Measurements from ENCODE around the gene GLRX2.
"Not testable (repeated sequence)": the region's sequence is repeated elsewhere in the genome, so short reads cannot be mapped to it uniquely, and the experiment has no call there.

Gene GLRX2, protein sequence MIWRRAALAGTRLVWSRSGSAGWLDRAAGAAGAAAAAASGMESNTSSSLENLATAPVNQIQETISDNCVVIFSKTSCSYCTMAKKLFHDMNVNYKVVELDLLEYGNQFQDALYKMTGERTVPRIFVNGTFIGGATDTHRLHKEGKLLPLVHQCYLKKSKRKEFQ

DNA sequence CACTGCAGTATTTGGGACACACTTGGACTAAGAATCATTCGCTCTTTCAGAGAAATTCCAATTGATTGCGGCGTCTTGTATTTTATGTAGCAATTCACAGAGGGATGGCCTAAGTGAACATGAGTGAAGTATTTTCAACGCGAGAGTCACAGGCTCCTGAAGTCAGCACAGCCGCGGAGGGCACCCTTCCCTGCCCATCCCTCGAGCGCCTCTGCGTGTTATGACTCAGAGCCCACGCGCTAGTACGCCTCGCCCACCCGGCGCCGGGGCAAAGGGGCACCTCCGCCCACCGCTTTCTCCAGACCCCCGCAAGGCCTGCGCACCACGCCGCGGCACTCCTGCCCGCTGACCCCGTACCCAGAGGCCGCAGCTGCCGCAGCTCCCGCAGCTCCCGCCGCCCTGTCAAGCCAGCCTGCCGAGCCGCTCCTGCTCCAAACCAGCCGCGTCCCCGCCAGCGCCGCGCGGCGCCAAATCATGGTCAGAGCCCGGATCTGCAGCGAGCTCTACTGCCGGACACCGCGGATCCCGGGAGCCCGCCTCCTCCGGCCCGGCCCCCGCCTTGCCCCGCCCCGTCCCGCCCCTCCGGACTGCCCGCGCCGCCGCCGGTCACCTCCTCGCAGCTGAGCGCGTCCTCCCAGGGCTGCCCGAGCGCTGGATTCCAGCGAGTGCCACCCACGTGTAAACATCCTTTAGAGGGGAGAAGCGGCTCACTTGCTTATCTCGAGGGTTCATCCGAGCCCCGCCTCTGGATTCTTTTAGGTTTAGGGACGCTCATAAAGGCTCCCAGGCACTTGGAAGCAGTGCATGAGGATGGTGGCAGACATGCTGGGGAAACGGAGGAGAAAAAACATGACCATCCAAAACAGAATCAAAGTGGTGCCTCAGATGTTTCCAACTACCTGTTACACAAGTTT lies at the start of gene GLRX2:
GLRX2 (minus strand) TSS at position 508 of the 914 bp plus-strand sequence; CDS start at position 476, 32 bp downstream.
- peak; percentile 76 for DNase-seq (ENCODE audit: low spot score)

DNA sequence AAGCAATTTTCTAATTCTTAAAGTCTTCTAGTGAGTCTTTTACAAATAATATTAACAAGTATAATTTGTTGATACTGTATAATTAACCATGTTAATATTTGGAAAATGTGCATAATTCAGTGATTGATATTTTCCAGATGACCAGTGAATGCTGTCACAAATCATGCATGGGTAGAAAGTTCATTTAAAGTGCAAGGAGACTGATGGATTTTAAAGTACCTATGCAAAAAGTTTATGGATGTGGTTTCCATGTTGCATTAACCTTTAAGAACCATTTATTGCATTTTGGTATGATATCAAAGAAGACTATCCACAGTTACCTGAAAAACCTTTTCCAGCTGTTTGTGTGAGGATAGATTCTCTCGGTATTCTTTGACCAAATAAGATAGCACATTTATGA lies 39.8 kb upstream of the GLRX2 start:
- DNase-seq (ENCODE audit: low spot score): no peak

DNA sequence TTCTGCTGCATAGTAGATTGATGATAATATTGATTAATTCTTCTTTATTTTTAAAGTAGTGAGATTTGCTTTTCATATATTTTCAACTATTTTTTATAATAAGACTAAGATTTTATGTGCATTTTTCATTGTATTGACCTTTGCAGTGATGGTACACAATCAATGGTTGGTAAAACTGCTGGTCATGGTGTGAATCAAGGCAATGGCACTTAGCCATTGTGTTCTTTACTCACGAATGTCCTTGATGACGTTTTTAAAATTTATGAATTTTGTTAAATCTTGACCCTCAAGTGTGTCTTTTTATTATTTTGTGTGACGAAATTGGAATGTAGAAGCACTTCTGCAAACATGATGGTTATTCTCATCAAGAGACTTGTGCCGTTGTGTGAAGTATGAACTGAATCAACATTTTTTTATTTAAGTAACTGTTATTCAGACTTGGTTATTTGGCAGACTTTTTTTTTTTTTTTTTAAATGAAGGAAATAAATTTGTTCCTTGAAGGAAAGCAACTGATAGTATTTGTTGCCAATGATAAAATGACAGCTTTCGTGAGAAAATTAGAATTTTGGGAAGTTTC lies 39.2 kb upstream of the GLRX2 start:
- no peak for DNase-seq (ENCODE audit: low spot score)

DNA sequence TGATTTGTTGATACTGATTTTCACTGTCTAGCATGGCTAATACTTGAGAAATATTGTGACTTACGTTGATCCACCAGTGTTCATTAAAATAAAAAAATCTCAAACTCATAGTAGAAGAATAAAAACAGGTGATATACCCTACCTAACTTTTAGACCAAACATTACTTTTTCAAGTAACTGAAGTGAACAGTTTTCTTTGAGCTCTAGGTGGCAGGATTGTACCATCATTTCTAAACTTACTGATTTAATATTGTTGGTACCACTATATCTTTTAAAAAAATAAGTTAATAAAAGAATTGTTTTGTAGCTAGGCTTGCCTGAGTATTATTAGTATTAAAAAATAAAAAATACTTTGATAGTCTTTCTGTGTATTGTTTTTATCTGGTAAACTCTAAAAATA lies 38.1 kb upstream of the GLRX2 start:
- no peak for DNase-seq (ENCODE audit: low spot score)

DNA sequence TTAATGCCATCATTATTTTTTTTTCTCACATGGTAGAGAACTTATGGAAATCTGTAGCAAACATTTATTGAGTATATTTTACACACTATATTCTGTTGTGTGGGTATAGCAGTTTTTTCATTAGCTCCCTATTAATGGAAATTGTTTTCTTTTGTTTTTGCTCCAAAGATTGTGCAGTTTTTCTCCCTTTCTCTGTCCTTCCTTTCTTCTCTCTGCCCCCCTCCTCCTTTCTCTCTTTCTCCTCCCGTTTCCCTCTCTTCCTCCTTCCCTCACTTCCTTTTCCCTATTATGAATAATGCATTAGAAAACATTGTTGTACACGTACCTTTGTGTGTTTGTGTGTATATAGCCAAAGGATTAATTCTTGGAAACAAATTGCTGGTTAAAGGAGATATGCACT lies 37.2 kb upstream of the GLRX2 start:
- no peak for DNase-seq (ENCODE audit: low spot score)

DNA sequence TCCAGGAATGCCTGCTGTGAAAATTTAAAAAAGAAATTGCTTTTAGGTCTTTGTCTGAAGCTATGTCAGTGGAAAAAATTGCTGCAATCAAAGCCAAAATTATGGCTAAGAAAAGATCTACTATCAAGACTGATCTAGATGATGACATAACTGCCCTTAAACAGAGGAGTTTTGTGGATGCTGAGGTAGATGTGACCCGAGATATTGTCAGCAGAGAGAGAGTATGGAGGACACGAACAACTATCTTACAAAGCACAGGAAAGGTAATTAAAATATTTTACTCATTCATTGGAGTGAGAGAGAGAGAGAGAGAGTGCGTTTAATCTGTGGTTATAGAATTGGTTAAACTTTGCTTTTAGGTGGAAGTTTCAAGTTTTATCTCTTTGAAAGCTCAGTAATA lies 36.6 kb upstream of the GLRX2 start:
- no peak for DNase-seq (ENCODE audit: low spot score)

DNA sequence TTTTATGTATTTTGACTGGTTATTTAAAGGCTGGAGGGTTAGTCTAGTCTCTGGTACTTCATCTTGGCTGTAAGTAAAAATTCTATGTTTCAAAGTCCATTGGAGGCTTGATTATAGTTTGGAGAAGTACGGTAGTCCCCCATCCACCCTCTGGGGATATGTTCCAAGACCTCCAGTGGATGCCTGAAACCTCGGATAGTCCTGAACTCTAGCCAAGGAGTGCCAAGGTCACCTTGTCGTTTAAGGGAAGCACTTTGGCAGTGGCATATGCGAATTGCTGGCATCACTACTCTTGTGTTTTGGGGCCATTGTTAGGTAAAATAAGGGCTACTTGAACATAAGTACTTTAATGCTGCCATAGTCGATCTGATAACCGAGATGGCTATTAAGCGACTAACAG lies 35.0 kb upstream of the GLRX2 start:
- no peak for DNase-seq (ENCODE audit: low spot score)

DNA sequence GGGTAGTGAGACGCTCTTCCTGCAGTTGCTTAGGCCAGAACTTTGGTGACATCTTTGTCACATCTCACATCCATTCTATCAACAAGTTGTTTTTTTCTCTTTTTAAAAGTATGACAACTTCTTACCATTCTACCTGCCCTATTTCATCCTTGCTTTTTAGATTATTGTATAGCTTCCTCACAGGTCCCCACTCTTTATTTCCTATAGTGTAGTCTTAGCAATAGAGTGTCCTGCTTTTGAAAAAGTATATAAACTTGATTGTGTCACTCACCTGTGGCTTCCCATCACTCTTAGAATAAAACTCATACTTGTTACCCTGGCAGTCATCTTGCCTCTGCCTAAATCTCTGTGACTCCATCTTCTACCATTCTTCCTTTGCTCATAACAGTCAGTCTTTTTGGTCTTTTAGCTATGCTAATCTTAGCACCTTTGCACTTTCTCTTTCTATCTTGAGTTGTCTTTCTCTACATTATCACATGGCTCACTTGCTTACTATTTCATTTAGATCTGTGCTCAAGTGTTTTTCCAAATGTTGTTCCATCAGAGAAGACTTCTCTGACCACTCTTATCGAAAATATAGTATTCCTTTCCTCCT lies 26.1 kb upstream of the GLRX2 start:
- DNase-seq (ENCODE audit: low spot score): no peak

DNA sequence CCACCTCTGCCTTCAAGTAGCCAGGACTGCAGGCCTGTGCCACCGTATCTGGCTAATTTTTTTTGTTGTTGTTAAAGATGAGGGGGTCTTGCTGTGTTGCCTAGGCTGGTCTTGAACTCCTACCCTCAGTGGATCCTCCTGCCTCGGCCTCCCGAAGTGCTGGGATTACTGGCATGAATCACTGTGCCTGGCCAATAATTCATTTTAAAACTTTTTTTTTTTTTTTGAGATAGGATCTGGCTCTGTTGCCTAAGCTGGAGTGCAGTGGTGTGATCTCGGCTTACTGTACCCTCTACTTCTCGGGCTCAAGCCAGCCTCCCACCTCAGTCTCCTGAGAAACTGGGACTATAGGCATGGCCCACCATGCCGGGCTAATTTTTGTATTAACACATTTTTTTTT lies 20.2 kb upstream of the GLRX2 start:
- no peak for DNase-seq (ENCODE audit: low spot score)

DNA sequence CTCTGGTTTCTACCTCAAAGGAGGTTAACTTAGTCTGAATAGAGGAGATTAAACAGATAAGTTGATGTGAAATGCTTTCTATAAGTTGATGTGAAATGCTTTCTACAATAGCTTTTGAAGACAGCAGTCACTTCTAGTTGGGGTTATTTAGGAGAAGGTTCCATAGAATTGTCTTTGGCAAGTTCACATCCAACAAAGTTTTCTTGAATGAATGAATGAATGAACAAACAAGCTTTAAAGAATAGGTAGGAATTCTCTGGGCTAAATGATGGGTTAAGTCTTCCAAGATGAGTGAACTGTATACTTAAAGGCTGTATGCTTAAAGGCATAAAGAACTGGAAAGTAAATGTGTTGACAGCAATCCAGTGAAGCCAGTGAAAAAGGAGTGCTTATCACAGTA lies 18.5 kb upstream of the GLRX2 start:
- no peak for DNase-seq (ENCODE audit: low spot score)

DNA sequence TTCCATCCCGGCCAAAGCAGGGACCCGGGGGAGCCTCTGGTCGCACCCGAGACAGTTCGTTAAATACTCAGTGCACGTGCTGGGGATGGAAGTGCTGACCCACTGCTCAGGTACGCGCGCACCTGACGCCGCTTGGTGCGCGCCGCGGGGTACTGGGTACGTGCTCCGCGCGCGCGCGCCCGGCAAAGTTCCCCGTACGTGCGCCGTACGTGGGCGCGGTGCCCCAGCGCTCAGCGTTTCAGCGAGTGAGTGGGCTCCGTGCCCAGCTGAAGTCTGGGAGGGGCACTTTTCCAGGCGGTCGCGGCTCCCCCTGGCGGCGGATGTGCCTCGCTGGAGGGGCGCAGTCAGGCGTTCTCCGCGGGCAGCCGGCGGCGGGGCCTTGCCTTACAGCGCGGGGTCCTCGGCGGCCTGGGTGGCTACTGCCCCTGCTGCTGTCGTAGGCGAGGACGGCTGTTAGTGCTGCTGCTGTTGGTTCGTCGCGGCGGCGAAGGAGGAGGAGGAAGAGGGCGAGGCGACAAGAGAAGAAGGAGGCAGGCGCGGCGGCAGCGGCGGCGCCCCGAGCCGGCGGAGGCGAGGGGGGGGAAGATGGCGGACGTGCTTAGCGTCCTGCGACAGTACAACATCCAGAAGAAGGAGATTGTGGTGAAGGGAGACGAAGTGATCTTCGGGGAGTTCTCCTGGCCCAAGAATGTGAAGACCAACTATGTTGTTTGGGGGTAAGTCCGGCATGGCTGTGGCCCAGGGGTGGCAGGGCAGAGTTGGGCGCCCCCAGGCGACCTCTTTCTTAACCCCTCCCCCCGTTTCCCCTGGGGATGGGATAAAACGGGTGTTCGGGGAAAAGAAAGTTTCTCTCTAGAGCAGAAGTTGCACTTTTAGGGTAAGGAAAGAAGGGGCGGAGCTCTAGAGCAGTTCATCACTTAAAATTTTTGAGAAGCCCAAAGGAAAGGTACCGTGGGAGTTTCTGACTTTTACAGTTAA lies 16.7 kb upstream of the GLRX2 start, which contains the start of gene CDC73:
CDC73 (plus strand) TSS at position 416 of the 978 bp plus-strand sequence; CDS start at position 586, 170 bp downstream.
- DNase-seq (ENCODE audit: low spot score): peak; percentile 82

DNA sequence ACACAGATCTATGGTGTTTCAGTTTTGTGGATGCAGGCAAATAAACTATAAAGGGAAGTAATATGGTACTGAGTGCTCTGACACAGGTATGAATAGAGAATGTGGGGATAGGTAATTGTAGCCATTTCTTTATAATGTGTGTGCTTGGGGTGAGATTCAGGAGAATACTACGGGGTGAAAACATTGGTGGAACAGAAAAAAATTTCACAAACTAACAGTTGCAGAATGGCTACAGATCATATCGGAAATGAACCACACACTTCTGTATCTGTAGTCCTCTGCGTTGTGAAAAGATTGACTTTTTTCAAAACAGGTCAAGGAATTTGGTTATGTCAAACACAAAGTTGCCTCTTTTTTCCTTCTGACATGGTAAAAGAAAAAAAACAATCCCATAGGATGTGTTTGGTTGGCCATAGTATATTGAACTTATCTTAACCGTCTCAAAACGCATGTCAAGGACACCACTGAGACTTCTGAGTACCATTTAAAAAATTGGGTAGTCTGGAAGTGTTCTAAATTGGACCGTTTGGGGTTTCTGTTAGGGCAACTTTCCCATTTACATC lies 15.5 kb upstream of the GLRX2 start:
- DNase-seq (ENCODE audit: low spot score): no peak

DNA sequence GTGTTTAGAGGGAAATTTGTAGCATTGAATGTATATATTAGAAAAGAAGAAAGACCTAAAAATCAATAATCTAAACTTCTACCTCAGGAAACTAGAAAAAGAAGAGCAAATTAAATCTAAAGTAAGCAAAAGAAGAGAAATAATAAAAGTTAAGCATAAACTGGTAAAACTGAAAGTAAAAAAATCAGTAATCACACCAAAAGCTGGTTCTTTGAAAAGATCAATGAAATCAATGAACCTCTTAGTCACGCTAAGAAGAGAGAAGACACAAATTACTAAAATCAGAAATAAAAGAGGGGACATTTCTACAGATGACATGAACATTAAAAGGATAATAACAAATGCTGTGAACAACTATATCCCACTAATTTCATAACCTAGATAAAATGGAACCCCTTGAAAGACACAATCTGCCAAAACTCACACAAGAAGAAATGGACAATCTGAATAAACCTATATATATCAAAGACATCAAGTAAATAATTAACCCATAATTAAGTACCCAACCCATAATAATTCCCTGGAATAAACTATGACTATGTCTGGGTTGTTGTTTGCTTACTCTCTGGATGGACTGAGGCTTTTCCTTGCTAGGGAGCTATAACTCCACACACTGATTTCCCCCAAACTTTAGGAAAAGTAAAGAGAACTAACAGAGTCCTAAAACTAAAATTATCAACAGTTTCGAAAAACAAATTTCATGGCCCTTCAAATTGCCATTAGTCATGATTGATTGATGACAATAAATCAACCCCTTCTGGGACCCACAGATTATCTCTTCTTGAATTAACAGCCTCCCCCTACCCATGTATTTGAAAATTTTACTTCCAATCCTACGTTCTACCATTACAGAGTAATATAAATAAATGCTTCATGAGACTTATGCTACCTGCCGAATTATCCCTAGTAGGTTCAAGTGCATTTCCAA lies 13.9 kb upstream of the GLRX2 start:
- DNase-seq (ENCODE audit: low spot score): no peak

DNA sequence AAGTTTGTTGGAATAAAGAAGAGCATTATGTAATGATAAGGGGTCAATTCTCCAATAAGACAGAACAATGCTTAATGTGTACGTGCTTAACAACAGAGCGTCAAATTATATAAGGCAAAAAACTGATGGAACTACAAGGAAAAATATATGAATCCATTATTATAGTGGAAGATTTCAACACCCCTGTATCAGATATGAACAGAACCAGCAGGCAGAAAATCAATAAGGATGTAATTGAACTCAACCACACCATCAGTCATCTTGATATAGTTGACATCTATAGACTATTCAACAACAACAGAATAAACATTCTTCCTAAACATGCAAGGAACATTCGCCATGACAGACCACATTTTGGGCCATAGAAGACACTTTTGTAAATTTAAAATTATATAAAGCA lies 13.0 kb upstream of the GLRX2 start:
- no peak for DNase-seq (ENCODE audit: low spot score)

DNA sequence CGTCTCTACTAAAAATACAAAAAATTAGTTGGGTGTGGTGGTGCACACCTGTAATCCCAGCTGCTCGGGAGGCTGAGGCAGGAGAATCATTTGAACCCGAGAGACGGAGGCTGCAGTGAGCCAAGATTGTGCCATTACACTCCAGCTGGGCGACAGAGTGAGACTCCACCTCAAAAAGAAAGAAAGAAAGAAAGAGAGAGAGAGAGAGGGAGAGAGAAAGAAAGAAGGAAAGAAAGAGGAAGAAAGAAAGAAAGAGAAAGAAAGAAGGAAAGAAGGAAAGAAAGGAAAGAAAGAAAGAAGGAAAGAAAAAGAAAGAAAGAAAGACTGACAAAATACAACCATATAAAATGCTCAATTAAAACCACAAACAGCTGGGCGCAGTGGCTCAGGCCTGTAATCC lies 12.0 kb upstream of the GLRX2 start:
- DNase-seq (ENCODE audit: low spot score): not testable (repeated sequence)

DNA sequence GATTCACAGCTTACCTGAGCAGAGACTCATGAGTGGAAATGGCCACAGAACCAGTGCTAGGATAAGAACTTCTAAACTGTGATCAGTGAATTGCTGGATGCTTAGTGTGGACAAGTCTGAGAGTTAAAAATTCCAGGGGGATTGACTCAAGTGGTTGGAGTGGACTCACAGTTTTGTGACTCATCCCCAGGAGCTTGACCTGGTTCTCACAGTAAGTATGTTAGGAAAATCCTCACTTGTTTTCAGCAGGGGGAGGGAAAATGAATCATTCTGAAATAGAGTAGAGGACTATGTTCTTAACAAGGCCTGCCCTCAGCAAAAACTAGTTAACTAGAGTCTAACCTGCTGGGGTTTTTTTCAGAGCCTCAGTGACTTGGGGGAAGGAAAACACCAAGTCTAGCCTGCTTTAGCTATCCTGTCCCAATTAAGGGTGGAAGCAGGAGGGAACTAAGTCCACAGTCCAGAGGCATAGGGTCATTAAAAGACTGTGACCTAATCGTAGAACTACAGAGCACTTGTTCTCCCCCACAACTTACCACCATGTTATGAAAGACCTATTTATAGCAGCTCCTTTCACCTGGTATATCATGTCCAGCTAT lies 10.5 kb upstream of the GLRX2 start:
- DNase-seq (ENCODE audit: low spot score): peak; percentile 45

DNA sequence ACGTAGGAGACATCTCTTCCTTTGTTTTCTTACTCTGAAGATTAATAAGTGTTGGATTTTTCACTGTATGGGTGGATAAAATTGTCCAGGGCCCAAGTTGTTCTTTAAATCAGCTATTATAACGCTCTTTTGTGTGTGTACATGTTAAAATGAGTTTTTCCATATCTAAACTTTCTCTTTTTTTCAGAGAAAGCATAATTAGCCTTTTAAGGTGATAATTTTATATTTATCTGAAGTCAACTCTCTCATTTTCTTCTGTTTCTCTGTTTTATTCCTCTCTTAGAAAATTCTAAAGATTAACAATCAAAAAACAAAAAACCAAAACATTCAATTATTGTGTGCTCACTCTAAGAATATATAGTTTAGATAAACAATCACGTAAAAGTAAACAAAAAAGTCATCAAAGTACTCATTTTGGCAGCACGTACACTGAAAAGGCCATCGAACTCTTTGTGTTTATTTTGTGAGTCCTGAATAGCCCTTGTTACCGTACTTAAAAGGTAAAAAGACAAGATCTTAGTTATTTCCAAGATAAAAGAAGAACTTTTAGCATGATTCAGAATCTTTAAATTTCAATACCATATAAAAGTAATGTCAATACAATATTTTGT lies 9.4 kb upstream of the GLRX2 start:
- DNase-seq (ENCODE audit: low spot score): no peak

DNA sequence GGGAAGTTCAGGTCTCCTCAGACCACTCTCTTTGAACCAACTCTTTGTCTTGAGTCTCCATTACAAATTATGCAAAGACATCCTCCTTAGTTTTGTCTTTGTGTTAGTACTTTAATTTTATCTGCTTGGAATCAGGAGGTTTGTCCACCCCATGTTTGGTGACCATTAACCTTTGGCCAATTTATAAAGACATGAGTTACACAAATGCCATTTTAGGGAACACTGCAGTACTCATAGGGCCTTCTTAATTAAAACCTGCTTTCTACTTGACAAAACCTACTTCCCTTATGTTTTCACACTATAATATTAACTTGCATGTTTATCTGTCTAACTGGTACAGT lies 8.7 kb upstream of the GLRX2 start:
- no peak for DNase-seq (ENCODE audit: low spot score)

DNA sequence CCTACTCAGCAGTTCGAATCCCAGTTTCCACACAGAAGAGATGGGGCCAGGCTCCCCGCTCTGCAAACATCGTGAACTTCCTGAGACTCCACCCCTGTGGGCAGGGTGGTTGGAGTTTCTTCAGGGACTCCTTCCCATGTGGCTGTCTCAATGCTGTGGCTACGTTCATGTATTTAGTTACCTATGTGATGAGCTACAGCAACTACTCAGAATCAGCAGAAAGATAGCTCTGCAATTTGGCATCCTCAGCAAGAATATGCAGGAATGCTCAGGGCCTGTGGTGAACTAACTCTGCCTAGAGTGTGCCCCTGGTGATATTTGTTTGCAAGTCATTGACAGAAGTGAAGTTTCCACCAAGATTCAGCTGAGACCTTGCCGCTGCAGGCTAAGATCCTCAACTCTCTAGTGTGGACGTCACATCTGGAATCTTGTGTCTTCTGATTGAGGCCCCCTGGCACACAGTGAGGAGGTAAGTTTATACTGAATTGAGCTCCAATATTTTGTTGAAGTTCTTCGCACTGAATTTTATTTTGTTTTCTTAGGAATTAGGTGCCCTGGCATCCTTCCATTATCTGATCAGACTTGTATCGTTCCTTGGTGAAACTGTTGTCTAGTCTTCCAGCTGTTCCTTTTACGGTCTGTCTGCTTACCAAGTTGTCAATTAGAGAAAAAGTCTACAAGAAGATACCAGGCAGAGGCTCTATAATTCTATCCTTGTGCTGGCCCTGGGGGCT lies 8.2 kb upstream of the GLRX2 start:
- DNase-seq (ENCODE audit: low spot score): no peak

All from HuH-7 (cell line).